Stimulated activated naive CD4-positive, alpha-beta T cell treated with Interleukin-2 at 50 U/mL for 16 hours (primary cell): ENCODE data around the gene CD109.

Experiments
- DNase-seq: peaks from one replicate; lab custom pipeline; 2025; lab: John Stamatoyannopoulos, UW

CD109 gene

DNA sequence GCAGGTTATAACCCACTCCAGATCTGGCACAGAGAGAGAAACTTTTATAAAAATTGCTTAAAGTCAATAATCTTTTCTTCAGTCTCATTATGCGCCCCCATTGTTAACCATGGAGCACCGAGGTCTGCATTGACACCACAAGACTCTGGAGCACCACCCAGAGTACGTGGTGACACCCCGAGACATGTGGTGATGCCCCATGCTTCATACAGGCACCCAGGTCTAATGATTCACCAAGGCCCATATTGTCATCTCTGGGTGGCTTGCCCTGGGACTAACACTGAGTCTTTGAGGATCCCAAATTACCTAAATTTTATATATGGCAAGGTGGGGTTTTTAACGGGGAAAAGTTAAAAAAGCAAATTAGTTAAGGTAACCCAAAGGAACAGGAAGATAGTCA, 31.1 kb downstream of the CD109 start:
- no peak for DNase-seq

- DNase-seq, result peak; percentile 4
These were observed 32.7 kb downstream of the CD109 start for GRCh38 chr6:73728548-73729205.

DNA sequence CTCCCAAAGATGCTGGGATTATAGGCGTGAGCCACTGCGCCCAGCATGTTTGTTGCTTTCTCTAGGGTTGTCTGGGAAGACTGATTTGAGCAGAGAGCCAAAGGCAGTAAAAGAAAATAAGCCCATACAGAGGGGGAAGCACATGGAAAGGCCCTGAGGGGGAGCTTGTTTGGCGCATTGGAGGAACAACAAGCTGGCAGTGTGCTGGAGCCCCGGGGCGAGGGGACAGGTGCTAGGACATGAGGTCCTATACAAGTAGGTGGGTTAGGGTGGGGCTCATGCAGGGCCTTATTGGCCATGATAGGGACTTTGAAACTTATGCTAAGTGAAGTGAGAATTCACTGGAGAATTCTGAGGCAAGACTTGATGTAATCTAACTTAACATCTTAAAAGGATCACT, 35.3 kb downstream of the CD109 start:
- no peak for DNase-seq

- peak; percentile 40 for DNase-seq
These were observed 37.1 kb downstream of the CD109 start for GRCh38 chr6:73732845-73733675.

GRCh38 chr6:73733791-73734190, 37.8 kb downstream of the CD109 start:
- DNase-seq, result no peak

DNA sequence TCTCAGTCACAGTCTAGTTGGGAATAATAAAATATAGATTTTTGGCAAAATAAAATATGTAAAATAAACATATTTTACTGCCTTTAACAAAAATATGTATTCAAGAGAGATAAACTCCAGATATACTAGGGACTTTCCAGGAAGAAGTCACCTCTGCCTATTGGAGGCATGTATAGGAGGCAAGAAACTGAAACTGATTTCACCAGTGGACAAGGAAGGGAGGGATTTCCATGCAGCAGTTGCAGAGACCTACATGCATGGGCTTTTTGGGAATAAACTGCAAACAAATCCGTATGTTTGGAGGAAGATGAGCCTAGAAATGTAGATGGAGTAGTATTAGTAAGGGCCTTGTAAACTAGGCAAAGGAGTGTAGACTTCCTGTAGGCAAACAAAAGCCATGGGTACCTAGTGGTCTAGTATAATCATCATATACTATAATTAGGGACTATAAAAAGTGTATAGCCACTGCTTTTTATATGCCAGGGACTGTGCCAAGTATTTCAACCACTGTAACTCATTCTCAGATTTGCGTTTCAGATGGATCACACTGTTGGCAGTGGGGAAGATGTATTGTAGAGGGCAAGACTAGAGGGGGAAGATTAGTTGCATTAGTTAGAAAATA, 38.9 kb downstream of the CD109 start:
- DNase-seq, result no peak

DNA sequence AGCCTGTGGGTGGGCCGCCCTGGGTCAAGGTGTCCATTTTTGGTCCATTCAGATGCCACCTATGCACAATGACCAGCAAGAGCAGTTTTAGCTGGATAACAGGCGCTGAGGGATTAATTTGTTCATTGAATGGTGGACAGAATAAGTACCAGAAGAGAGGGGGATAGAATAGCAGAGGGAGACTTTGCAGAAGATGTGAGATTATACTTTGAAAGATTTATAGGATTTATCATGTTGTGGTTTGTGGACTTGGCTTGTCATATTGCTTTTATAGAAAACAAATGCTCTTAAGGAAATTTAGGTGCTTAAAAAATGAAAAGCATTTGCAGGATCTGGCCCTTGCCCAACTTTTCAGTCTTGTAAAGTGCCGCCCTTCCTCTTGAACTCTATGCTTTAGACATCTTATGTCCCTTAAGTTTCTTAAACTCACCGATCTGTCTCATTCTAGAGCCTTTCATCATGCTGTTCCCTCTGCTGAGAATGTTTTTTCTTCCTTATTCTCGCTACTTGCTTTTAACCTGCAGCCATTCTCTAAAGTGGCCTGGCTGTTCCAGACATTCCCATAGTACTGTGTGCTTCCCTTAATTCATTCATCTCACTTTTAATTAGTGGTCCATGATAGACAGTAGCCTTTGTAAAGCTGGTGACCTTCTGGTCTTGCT, 42.5 kb downstream of the CD109 start:
- DNase-seq, result no peak

GRCh38 chr6:73739096-73739495, 43.1 kb downstream of the CD109 start:
- DNase-seq, result no peak

- no peak for DNase-seq
These were observed 46.4 kb downstream of the CD109 start for GRCh38 chr6:73742433-73742832.

DNA sequence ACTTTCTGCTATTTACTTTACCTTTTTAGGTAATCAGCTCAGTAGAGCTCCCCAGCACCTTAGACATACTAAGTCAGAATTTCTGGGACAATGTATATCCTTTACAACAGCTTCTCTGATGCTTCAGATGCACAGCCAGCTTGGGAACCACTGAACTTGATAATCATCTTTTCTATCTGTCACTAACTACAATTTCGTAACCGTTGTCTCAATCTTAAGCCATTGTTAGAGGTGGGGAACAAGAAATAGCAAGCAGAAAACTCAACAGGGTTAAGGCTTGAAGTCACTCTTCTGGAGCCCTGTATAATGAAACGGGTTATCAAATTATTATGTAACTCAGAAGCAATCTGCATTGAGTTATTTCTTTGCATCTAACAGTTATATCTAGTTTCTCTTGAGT, 47.1 kb downstream of the CD109 start:
- no peak for DNase-seq

DNA sequence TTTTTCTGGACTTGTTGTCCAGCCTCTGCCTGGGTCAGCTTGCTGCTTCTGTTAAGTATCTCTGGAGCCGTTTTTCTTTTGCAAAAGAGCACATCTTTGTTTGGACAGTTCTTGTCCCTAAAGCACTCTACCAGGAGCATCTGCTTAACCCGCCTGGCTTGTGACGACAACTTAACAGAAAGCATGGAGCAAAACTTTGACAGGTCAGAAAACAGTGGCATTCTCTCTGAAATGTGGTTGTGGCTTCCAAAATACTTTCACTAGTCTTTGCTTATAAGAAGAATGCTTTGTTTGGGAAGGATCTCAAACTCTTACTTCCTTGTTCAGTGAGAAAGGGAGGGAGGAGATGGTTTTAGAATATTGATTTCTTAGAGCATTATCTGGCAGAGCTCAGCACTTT, 47.6 kb downstream of the CD109 start:
- no peak for DNase-seq

- DNase-seq, result no peak
These were observed 50.8 kb downstream of the CD109 start for GRCh38 chr6:73746787-73747186.

DNA sequence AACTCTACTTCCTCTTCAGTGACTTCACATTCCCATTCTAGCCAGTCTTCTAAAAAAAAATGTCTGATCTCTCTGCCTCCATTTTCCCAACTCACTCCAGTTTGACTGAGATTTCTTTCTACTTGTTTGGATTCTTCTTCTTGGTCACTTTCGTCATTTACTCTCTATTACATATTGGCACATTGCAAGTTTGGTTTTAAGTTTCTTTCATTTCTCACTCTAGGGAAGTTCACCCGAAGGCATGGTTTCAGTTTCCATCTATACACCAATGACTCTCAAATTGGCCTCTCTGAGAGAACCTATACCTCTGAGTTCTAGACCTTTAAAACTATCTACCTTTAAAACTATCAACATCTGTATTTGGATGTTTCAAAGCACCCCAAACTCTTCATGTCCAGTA, 51.3 kb downstream of the CD109 start:
- no peak for DNase-seq

GRCh38 chr6:73752943-73753342, 56.9 kb downstream of the CD109 start:
- no peak for DNase-seq

- DNase-seq, result no peak
These were observed 70.0 kb downstream of the CD109 start for GRCh38 chr6:73766040-73766439.

DNA sequence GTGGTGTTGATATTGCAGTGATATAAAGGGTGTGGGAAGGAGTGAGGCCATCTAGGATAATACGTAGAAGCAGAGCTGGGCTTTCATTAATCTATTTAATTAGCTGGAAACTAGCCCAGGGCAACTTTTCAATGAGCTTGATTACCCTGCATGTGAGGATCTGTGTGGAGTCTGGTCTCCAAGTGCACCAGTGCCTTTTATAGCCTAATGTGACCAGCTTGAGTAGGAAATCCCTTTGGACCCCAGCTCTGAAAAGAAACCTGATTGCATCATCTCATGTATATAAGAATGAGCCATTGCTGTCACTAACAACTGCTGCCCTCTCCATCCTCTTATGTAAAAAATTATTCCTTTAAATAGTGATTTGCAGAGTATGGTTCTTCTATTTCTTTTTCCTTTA, 72.6 kb downstream of the CD109 start:
- DNase-seq, result no peak

DNA sequence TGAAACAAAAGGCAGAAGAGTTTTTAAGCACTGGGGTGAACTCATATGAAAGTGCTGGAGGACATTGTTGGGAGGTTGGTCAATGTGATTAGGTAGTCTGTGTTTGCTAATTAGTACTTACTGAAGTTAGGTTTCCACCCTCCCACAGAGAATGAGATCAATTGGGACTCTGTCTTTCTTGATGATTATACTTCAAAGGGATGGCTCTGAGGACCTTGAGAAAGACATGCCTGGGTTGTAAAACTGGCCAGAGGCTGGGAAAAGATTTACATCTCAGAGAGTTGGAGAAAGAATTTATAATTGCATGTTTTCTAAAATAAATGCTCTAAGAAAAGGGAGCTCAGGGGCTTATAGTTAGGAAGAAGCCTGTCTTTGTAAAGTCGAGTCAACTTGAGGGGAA, 74.0 kb downstream of the CD109 start:
- DNase-seq, result no peak

GRCh38 chr6:73774311-73774774, 78.3 kb downstream of the CD109 start:
- DNase-seq, result no peak

GRCh38 chr6:73779943-73780342, 83.9 kb downstream of the CD109 start:
- no peak for DNase-seq

DNA sequence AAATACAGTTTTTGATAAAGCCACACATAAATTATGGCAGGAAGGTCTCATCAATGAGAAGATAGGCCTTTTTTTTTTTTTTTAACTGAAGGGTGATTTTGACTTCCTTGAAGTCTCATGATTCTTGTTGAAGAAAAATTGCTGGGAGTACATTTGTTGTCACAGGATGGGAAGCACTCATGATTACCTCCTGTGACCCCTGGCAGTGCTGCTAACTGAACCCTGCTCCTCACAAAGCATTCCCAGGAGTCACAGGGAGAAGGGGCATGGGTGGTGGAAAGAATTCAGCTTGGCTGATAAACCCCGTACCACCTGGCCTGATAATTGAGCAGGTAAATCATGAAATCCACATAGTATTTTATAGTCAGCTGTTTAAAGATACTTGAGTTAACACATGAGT, 86.9 kb downstream of the CD109 start:
- no peak for DNase-seq

DNA sequence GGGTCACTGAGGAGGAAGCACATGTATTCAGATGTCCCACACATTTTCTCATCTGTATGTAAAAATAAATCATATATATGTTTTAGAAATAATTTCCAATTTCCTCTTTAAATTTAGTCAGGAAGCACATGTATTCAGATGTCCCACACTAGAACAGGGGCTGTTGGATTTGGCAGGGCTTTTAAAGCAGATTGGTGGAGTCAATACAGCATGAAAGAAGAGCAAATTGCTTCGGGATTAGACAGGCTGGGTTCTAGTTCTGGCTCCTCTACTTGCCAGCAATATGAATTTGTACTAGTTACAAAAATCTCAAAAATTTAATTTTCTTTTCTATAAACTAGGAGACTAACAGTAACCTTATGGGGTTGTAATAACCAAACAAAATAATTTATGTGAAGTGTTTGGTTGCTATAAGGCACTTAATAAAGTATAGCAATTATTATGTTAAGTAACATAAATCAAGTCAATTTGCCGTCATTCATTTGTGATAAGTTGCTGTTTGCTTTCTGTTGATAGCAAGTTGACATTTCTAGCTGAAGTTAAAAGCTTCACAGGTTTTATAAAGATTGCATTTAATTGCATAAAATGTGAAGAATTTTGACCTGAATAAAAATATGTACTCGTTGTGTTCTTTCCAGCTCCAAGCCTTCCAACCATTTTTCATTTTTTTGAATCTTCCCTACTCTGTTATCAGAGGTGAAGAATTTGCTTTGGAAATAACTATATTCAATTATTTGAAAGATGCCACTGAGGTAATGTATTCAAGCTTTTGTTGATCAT, 88.9 kb downstream of the CD109 start:
- DNase-seq, result no peak

- no peak for DNase-seq
These were observed 94.6 kb downstream of the CD109 start for GRCh38 chr6:73790574-73790973.
